WTC11 (cell line): Measurements from ENCODE around the gene AOAH. TPM values are rescaled to one million over a fixed set of nuclear protein-coding genes. Genes with fewer than 3 reads are reported as not detected.

Experiments used
- ATAC-seq: fragments of 200-7000 bp; cut with Tn5 transposase; 2 replicates; pipeline ENCODE4 v1.10.0; 2021; ENCODE audit warnings: mild to moderate bottlenecking, moderate library complexity
- CTCF ChIA-PET: fragments of 300-600 bp; sonication (Branson Sonifier 250); formaldehyde crosslinking; loops from one replicate; lab custom pipeline; 2021; ENCODE audit warnings: antibody characterized with exemption; lab: Charles Lee
- POLR2A ChIA-PET: fragments of 350-600 bp; sonication (Branson Sonifier 250); formaldehyde crosslinking; loops from one replicate; lab custom pipeline; 2021; ENCODE audit warnings: antibody characterized with exemption; lab: Charles Lee
- DNase-seq: peaks from one replicate; pipeline ENCODE4 v3.0.0; 2021; ENCODE audit warnings: low spot score
- H3K27ac Mint-ChIP-seq: 2 replicates; pipeline ENCODE4 v1.8.0; 2021; ENCODE audit warnings: mixed read lengths
- H3K27me3 Mint-ChIP-seq: 2 replicates; pipeline ENCODE4 v1.8.0; 2021; ENCODE audit warnings: low read depth, mild to moderate bottlenecking, moderate library complexity, mixed read lengths
- H3K36me3 Mint-ChIP-seq: 2 replicates; pipeline ENCODE4 v1.8.0; 2021; ENCODE audit warnings: mixed read lengths
- H3K4me1 Mint-ChIP-seq: 2 replicates; pipeline ENCODE4 v1.8.0; 2022; ENCODE audit warnings: mixed read lengths
- H3K4me3 Mint-ChIP-seq: 2 replicates; pipeline ENCODE4 v1.8.0; 2021; ENCODE audit warnings: mild to moderate bottlenecking, moderate library complexity, mixed read lengths
- H3K9me3 Mint-ChIP-seq: 2 replicates; pipeline ENCODE4 v1.8.0; 2021; ENCODE audit warnings: mixed read lengths
- ESRRA ChIP-seq: sonication (generic); formaldehyde crosslinking; IDR thresholded peaks from 2 replicates; pipeline ENCODE4 v1.8.1; 2022; ENCODE audit warnings: mild to moderate bottlenecking, missing genetic modification reagents, borderline replicate concordance
- MYBL2 ChIP-seq: sonication (generic); formaldehyde crosslinking; IDR thresholded peaks from 2 replicates; pipeline ENCODE4 v1.8.1; 2023; ENCODE audit warnings: mild to moderate bottlenecking, moderate library complexity, missing genetic modification reagents
- NR1H2 ChIP-seq: sonication (generic); formaldehyde crosslinking; IDR thresholded peaks from 2 replicates; pipeline ENCODE4 v1.9.0; 2021; ENCODE audit warnings: mild to moderate bottlenecking, moderate library complexity, missing genetic modification reagents
- NR2C2 ChIP-seq: sonication (generic); formaldehyde crosslinking; IDR thresholded peaks from 2 replicates; pipeline ENCODE4 v1.8.0; 2022; ENCODE audit warnings: mild to moderate bottlenecking, missing genetic modification reagents
- SP1 ChIP-seq: sonication (generic); formaldehyde crosslinking; conservative IDR thresholded peaks from 2 replicates; pipeline ENCODE4 v1.8.1; 2022; ENCODE audit warnings: missing genetic modification reagents
- TCF7 ChIP-seq: sonication (generic); formaldehyde crosslinking; IDR thresholded peaks from 2 replicates; pipeline ENCODE4 v1.8.0; 2022; ENCODE audit warnings: mild to moderate bottlenecking, low read depth, missing genetic modification reagents, moderate library complexity
- ZNF121 ChIP-seq: sonication (generic); formaldehyde crosslinking; IDR thresholded peaks from 2 replicates; pipeline ENCODE4 v1.8.0; 2023; ENCODE audit warnings: missing genetic modification reagents
- ZNF317 ChIP-seq: sonication (generic); formaldehyde crosslinking; IDR thresholded peaks from 2 replicates; pipeline ENCODE4 v1.8.1; 2023; ENCODE audit warnings: low read depth, mild to moderate bottlenecking, moderate library complexity, missing genetic modification reagents, borderline replicate concordance
- total RNA-seq: library from RNA; stranded (reverse); gene quantifications from 3 replicates; pipeline ENCODE4 v1.2.3, GENCODE V29; 2021
- TF ChIP-seq, protein P1 (sequence below): sonication (generic); formaldehyde crosslinking; IDR thresholded peaks from 2 replicates; pipeline ENCODE4 v1.8.1; 2022; ENCODE audit warnings: missing genetic modification reagents, borderline replicate concordance
- TF ChIP-seq, protein P2 (sequence below): sonication (generic); formaldehyde crosslinking; IDR thresholded peaks from 2 replicates; pipeline ENCODE4 v1.8.1; 2022; ENCODE audit warnings: mild to moderate bottlenecking, moderate library complexity, missing genetic modification reagents
- TF ChIP-seq, protein P3 (sequence below): fragments of 250-450 bp; sonication (Bioruptor Pico); IDR thresholded peaks from 2 replicates; pipeline ENCODE4 v1.9.0; 2021; ENCODE audit warnings: mild to moderate bottlenecking
- TF ChIP-seq, protein P4 (sequence below): sonication (generic); formaldehyde crosslinking; IDR thresholded peaks from 2 replicates; pipeline ENCODE4 v1.8.1; 2023; ENCODE audit warnings: mild to moderate bottlenecking, missing genetic modification reagents, borderline replicate concordance
- TF ChIP-seq, protein P5 (sequence below): sonication (generic); formaldehyde crosslinking; IDR thresholded peaks from 2 replicates; pipeline ENCODE4 v1.8.0; 2023; ENCODE audit warnings: mild to moderate bottlenecking, missing genetic modification reagents
- TF ChIP-seq, protein P6 (sequence below): fragments of 200-600 bp; IDR thresholded peaks from 2 replicates; pipeline ENCODE4 v1.8.0; 2022; ENCODE audit warnings: antibody characterized with exemption
- TF ChIP-seq, protein P7 (sequence below): sonication (generic); formaldehyde crosslinking; IDR thresholded peaks from 2 replicates; pipeline ENCODE4 v1.8.0; 2023; ENCODE audit warnings: missing genetic modification reagents, mild to moderate bottlenecking, borderline replicate concordance

Gene AOAH
- total RNA-seq, 1 experiment from 2014 or later = 0.31 TPM

DNA sequence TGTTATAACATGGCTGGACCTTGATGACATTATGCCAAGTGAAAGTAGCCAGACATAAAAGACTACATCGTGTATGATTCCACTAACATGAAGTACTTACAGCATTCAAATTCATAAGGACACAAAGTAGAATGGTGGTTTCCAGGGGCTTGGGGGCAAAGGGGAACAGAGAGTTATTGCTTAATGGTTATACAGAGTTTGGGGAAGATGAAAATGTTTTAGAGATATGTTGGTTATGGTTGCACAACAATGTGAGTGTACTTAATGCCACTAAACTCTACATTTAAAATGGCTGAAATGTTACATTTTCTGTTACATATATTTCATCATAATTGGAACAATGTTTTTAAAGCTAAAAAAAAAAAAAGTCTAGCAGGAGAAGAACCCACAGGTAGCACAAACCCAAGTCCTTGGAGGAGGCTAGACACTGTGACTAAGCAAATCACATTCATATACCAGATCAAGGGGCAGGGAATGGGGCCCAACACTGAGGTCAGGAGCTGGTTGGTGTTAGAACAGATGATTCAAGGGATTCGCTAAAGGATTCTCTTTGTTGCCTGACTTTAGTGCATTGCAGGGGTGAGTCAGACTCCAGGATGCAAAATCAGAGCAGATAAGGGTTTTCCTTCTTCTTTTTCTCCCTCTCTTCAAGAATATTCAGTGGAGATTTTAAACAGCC lies 25.1 kb upstream of the AOAH start (continued):
- TF ChIP-seq, protein P1, sequence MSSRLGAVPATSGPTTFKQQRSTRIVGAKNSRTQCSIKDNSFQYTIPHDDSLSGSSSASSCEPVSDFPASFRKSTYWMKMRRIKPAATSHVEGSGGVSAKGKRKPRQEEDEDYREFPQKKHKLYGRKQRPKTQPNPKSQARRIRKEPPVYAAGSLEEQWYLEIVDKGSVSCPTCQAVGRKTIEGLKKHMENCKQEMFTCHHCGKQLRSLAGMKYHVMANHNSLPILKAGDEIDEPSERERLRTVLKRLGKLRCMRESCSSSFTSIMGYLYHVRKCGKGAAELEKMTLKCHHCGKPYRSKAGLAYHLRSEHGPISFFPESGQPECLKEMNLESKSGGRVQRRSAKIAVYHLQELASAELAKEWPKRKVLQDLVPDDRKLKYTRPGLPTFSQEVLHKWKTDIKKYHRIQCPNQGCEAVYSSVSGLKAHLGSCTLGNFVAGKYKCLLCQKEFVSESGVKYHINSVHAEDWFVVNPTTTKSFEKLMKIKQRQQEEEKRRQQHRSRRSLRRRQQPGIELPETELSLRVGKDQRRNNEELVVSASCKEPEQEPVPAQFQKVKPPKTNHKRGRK = no peak
- no peak for TF ChIP-seq TCF7 (CRISPR knock-in tag)
- TF ChIP-seq, protein P2, sequence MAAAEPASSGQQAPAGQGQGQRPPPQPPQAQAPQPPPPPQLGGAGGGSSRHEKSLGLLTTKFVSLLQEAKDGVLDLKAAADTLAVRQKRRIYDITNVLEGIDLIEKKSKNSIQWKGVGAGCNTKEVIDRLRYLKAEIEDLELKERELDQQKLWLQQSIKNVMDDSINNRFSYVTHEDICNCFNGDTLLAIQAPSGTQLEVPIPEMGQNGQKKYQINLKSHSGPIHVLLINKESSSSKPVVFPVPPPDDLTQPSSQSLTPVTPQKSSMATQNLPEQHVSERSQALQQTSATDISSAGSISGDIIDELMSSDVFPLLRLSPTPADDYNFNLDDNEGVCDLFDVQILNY (CRISPR knock-in tag) = no peak
- no peak for TF ChIP-seq NR1H2 (CRISPR knock-in tag)
- TF ChIP-seq, protein P3, sequence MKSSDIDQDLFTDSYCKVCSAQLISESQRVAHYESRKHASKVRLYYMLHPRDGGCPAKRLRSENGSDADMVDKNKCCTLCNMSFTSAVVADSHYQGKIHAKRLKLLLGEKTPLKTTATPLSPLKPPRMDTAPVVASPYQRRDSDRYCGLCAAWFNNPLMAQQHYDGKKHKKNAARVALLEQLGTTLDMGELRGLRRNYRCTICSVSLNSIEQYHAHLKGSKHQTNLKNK = no peak

DNA sequence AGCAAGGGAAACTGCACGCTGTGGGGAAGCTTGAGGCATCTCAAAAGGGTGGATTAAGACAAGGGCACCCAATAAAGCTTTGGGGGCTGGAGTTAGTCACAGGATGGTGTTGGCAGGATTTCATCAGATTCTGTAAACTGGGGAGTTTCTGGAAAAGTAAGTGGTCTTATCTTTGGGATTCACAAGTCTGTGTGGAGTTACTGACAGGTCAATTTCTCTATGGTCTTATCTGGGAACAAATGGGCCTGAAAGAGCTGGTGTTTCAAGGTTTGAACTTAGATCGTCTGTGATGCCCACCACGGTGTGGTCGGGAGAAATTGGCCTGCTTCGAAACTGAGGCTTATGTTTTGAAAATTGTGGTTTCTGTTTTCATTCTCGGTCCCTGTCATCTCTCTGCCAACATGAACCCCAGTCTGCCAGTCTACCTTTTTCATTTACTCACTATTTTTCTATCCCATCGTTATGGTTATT lies 23.8 kb upstream of the AOAH start:
- H3K9me3 Mint-ChIP-seq = peaks cover 10% of the 10 kb centered on the region
- H3K36me3 Mint-ChIP-seq = no peaks in the 10 kb centered on the region
- H3K27ac Mint-ChIP-seq = no peak overlapping the region
- no peak overlapping the region for H3K4me3 Mint-ChIP-seq
- DNase-seq (no peak), ATAC-seq (no peak)
- POLR2A ChIA-PET = no interaction called here
- no peaks in the 10 kb centered on the region for H3K4me1 Mint-ChIP-seq
- H3K27me3 Mint-ChIP-seq = peaks cover 5% of the 10 kb centered on the region; the same call in 1 of the 2 replicates
- CTCF ChIA-PET = no interaction called here
- TF ChIP-seq MYBL2 (CRISPR knock-in tag) (no peak), ZNF317 (no peak), ESRRA (CRISPR knock-in tag) (no peak), SP1 (CRISPR knock-in tag) (no peak), ZNF121 (CRISPR knock-in tag) (no peak), NR2C2 (CRISPR knock-in tag) (no peak), TCF7 (CRISPR knock-in tag) (no peak)
- TF ChIP-seq, protein P3 = no peak
- TF ChIP-seq, protein P4, sequence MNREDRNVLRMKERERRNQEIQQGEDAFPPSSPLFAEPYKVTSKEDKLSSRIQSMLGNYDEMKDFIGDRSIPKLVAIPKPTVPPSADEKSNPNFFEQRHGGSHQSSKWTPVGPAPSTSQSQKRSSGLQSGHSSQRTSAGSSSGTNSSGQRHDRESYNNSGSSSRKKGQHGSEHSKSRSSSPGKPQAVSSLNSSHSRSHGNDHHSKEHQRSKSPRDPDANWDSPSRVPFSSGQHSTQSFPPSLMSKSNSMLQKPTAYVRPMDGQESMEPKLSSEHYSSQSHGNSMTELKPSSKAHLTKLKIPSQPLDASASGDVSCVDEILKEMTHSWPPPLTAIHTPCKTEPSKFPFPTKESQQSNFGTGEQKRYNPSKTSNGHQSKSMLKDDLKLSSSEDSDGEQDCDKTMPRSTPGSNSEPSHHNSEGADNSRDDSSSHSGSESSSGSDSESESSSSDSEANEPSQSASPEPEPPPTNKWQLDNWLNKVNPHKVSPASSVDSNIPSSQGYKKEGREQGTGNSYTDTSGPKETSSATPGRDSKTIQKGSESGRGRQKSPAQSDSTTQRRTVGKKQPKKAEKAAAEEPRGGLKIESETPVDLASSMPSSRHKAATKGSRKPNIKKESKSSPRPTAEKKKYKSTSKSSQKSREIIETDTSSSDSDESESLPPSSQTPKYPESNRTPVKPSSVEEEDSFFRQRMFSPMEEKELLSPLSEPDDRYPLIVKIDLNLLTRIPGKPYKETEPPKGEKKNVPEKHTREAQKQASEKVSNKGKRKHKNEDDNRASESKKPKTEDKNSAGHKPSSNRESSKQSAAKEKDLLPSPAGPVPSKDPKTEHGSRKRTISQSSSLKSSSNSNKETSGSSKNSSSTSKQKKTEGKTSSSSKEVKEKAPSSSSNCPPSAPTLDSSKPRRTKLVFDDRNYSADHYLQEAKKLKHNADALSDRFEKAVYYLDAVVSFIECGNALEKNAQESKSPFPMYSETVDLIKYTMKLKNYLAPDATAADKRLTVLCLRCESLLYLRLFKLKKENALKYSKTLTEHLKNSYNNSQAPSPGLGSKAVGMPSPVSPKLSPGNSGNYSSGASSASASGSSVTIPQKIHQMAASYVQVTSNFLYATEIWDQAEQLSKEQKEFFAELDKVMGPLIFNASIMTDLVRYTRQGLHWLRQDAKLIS (CRISPR knock-in tag) = no peak
- TF ChIP-seq, protein P5, sequence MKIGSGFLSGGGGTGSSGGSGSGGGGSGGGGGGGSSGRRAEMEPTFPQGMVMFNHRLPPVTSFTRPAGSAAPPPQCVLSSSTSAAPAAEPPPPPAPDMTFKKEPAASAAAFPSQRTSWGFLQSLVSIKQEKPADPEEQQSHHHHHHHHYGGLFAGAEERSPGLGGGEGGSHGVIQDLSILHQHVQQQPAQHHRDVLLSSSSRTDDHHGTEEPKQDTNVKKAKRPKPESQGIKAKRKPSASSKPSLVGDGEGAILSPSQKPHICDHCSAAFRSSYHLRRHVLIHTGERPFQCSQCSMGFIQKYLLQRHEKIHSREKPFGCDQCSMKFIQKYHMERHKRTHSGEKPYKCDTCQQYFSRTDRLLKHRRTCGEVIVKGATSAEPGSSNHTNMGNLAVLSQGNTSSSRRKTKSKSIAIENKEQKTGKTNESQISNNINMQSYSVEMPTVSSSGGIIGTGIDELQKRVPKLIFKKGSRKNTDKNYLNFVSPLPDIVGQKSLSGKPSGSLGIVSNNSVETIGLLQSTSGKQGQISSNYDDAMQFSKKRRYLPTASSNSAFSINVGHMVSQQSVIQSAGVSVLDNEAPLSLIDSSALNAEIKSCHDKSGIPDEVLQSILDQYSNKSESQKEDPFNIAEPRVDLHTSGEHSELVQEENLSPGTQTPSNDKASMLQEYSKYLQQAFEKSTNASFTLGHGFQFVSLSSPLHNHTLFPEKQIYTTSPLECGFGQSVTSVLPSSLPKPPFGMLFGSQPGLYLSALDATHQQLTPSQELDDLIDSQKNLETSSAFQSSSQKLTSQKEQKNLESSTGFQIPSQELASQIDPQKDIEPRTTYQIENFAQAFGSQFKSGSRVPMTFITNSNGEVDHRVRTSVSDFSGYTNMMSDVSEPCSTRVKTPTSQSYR (CRISPR knock-in tag) = no peak
- TF ChIP-seq, protein P6, sequence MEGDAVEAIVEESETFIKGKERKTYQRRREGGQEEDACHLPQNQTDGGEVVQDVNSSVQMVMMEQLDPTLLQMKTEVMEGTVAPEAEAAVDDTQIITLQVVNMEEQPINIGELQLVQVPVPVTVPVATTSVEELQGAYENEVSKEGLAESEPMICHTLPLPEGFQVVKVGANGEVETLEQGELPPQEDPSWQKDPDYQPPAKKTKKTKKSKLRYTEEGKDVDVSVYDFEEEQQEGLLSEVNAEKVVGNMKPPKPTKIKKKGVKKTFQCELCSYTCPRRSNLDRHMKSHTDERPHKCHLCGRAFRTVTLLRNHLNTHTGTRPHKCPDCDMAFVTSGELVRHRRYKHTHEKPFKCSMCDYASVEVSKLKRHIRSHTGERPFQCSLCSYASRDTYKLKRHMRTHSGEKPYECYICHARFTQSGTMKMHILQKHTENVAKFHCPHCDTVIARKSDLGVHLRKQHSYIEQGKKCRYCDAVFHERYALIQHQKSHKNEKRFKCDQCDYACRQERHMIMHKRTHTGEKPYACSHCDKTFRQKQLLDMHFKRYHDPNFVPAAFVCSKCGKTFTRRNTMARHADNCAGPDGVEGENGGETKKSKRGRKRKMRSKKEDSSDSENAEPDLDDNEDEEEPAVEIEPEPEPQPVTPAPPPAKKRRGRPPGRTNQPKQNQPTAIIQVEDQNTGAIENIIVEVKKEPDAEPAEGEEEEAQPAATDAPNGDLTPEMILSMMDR = no peak
- TF ChIP-seq, protein P7, sequence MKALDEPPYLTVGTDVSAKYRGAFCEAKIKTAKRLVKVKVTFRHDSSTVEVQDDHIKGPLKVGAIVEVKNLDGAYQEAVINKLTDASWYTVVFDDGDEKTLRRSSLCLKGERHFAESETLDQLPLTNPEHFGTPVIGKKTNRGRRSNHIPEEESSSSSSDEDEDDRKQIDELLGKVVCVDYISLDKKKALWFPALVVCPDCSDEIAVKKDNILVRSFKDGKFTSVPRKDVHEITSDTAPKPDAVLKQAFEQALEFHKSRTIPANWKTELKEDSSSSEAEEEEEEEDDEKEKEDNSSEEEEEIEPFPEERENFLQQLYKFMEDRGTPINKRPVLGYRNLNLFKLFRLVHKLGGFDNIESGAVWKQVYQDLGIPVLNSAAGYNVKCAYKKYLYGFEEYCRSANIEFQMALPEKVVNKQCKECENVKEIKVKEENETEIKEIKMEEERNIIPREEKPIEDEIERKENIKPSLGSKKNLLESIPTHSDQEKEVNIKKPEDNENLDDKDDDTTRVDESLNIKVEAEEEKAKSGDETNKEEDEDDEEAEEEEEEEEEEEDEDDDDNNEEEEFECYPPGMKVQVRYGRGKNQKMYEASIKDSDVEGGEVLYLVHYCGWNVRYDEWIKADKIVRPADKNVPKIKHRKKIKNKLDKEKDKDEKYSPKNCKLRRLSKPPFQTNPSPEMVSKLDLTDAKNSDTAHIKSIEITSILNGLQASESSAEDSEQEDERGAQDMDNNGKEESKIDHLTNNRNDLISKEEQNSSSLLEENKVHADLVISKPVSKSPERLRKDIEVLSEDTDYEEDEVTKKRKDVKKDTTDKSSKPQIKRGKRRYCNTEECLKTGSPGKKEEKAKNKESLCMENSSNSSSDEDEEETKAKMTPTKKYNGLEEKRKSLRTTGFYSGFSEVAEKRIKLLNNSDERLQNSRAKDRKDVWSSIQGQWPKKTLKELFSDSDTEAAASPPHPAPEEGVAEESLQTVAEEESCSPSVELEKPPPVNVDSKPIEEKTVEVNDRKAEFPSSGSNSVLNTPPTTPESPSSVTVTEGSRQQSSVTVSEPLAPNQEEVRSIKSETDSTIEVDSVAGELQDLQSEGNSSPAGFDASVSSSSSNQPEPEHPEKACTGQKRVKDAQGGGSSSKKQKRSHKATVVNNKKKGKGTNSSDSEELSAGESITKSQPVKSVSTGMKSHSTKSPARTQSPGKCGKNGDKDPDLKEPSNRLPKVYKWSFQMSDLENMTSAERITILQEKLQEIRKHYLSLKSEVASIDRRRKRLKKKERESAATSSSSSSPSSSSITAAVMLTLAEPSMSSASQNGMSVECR (CRISPR knock-in tag) = no peak
